Activated naive CD4-positive, alpha-beta T cell treated with anti-CD3 and anti-CD28 coated beads, Interleukin-2, amount 50 U/mL, for 24 hours (primary cell): ENCODE data around the gene CAPG.
A peak's percentile ranks its signal among the peaks of the same experiment; 100 is the strongest.
"Not testable (repeated sequence)": the region's sequence is repeated elsewhere in the genome, so short reads cannot be mapped to it uniquely, and the experiment has no call there.

Source experiments
- H3K27ac Mint-ChIP-seq: one replicate; pipeline ENCODE4 v1.8.0; 2021; ENCODE audit warnings: mild to moderate bottlenecking, mixed read lengths
- H3K27me3 Mint-ChIP-seq: one replicate; pipeline ENCODE4 v1.8.0; 2021; ENCODE audit warnings: mixed read lengths
- H3K36me3 Mint-ChIP-seq: one replicate; pipeline ENCODE4 v1.8.0; 2021; ENCODE audit warnings: mixed read lengths
- H3K4me1 Mint-ChIP-seq: one replicate; pipeline ENCODE4 v1.8.0; 2021; ENCODE audit warnings: mixed read lengths
- H3K4me3 Mint-ChIP-seq: one replicate; pipeline ENCODE4 v1.8.0; 2021; ENCODE audit warnings: mild to moderate bottlenecking, mixed read lengths
- H3K9me3 Mint-ChIP-seq: one replicate; pipeline ENCODE4 v1.8.0; 2021; ENCODE audit warnings: mixed read lengths

The CAPG gene

GRCh38 chr2:85371045-85371444 is 39.1 kb downstream of the CAPG start:
- H3K9me3 Mint-ChIP-seq = no peaks in the 10 kb centered on the region
- no peak overlapping the region for H3K4me3 Mint-ChIP-seq
- H3K27ac Mint-ChIP-seq = no peak overlapping the region
- no peaks in the 10 kb centered on the region for H3K27me3 Mint-ChIP-seq
- peaks cover 21% of the 10 kb centered on the region for H3K36me3 Mint-ChIP-seq
- no peaks in the 10 kb centered on the region for H3K4me1 Mint-ChIP-seq

- H3K27ac Mint-ChIP-seq = no peak overlapping the region
- peaks cover 15% of the 10 kb centered on the region for H3K36me3 Mint-ChIP-seq
- no peaks in the 10 kb centered on the region for H3K9me3 Mint-ChIP-seq
- no peak overlapping the region for H3K4me3 Mint-ChIP-seq
- no peaks in the 10 kb centered on the region for H3K27me3 Mint-ChIP-seq
- no peaks in the 10 kb centered on the region for H3K4me1 Mint-ChIP-seq
These were observed 40.7 kb downstream of the CAPG start for GRCh38 chr2:85369500-85369899.

GRCh38 chr2:85368921-85369320 is 41.2 kb downstream of the CAPG start:
- no peaks in the 10 kb centered on the region for H3K9me3 Mint-ChIP-seq
- H3K36me3 Mint-ChIP-seq = peaks cover 13% of the 10 kb centered on the region
- H3K27ac Mint-ChIP-seq = no peak overlapping the region
- H3K4me3 Mint-ChIP-seq = no peak overlapping the region
- H3K4me1 Mint-ChIP-seq = no peaks in the 10 kb centered on the region
- H3K27me3 Mint-ChIP-seq = no peaks in the 10 kb centered on the region

GRCh38 chr2:85367180-85367579 is 43.0 kb downstream of the CAPG start:
- no peak overlapping the region for H3K4me3 Mint-ChIP-seq
- H3K27ac Mint-ChIP-seq = no peak overlapping the region
- peaks cover 14% of the 10 kb centered on the region for H3K36me3 Mint-ChIP-seq
- H3K9me3 Mint-ChIP-seq = no peaks in the 10 kb centered on the region
- H3K27me3 Mint-ChIP-seq = no peaks in the 10 kb centered on the region
- no peaks in the 10 kb centered on the region for H3K4me1 Mint-ChIP-seq

- peaks cover 17% of the 10 kb centered on the region for H3K36me3 Mint-ChIP-seq
- not testable (repeated sequence) for H3K9me3 Mint-ChIP-seq
These were observed 47.3 kb downstream of the CAPG start for GRCh38 chr2:85362653-85363387.

GRCh38 chr2:85357736-85358135 is 52.4 kb downstream of the CAPG start:
- Mint-ChIP-seq H3K27me3 (no peaks in the 10 kb centered on the region), H3K36me3 (peaks cover 10% of the 10 kb centered on the region), H3K27ac (no peak overlapping the region), H3K4me1 (peaks cover 43% of the 10 kb centered on the region), H3K9me3 (no peaks in the 10 kb centered on the region), H3K4me3 (no peak overlapping the region)

More at GRCh38 chr2:85362653-85363387, 47.3 kb downstream of the CAPG start:
- H3K27me3 Mint-ChIP-seq, H3K4me3 Mint-ChIP-seq, H3K27ac Mint-ChIP-seq: not testable (repeated sequence)
- H3K4me1 Mint-ChIP-seq = peaks cover 15% of the 10 kb centered on the region

- peaks cover 46% of the 10 kb centered on the region for H3K4me1 Mint-ChIP-seq
- no peak overlapping the region for H3K27ac Mint-ChIP-seq
- H3K27me3 Mint-ChIP-seq = no peaks in the 10 kb centered on the region
- H3K4me3 Mint-ChIP-seq = no peak overlapping the region
- no peaks in the 10 kb centered on the region for H3K9me3 Mint-ChIP-seq
- H3K36me3 Mint-ChIP-seq = peaks cover 10% of the 10 kb centered on the region
These were observed 54.0 kb downstream of the CAPG start for GRCh38 chr2:85356186-85356585.

- Mint-ChIP-seq H3K36me3 (peaks cover 15% of the 10 kb centered on the region), H3K4me1 (peaks cover 46% of the 10 kb centered on the region), H3K27me3 (no peaks in the 10 kb centered on the region), H3K9me3 (no peaks in the 10 kb centered on the region), H3K27ac (no peak overlapping the region), H3K4me3 (peak overlapping the region; percentile 96)
These were observed 54.6 kb downstream of the CAPG start for GRCh38 chr2:85355521-85355920.

- Mint-ChIP-seq H3K36me3 (peaks cover 19% of the 10 kb centered on the region), H3K27me3 (no peaks in the 10 kb centered on the region), H3K4me3 (peak overlapping the region; percentile 96), H3K9me3 (no peaks in the 10 kb centered on the region), H3K4me1 (peaks cover 46% of the 10 kb centered on the region), H3K27ac (peak overlapping the region; percentile 97)
These were observed 55.1 kb downstream of the CAPG start for GRCh38 chr2:85355073-85355410.

- Mint-ChIP-seq H3K27ac (peak within 1 kb of the TSS; percentile 97), H3K27me3 (no peaks in the 10 kb centered on the region), H3K4me3 (peak within 1 kb of the TSS; percentile 96), H3K4me1 (peaks cover 43% of the 10 kb centered on the region), H3K36me3 (peaks cover 18% of the 10 kb centered on the region), H3K9me3 (no peaks in the 10 kb centered on the region)
These were observed 55.7 kb downstream of the CAPG start, which contains the start of the genes ELMOD3 and RETSAT for GRCh38 chr2:85354286-85355072. ELMOD3 (plus strand) TSS chr2:85354769; CDS start chr2:85357199, 2,430 bp downstream. RETSAT (minus strand) TSS chr2:85354528; CDS start chr2:85354507, 21 bp downstream.

GRCh38 chr2:85353876-85354285 is 56.3 kb downstream of the CAPG start:
- Mint-ChIP-seq H3K27me3 (no peaks in the 10 kb centered on the region), H3K9me3 (no peaks in the 10 kb centered on the region), H3K27ac (peak overlapping the region; percentile 97), H3K4me1 (peaks cover 39% of the 10 kb centered on the region), H3K36me3 (peaks cover 18% of the 10 kb centered on the region), H3K4me3 (peak overlapping the region; percentile 96)

GRCh38 chr2:85347599-85347998 is 62.6 kb downstream of the CAPG start:
- Mint-ChIP-seq H3K27ac (no peak overlapping the region), H3K9me3 (no peaks in the 10 kb centered on the region), H3K4me3 (no peak overlapping the region), H3K4me1 (peaks cover 1% of the 10 kb centered on the region), H3K27me3 (no peaks in the 10 kb centered on the region), H3K36me3 (peaks cover 18% of the 10 kb centered on the region)
